HG02610 (cell line): ENCODE data around the gene TOX2.
"Not testable (repeated sequence)": the region's sequence is repeated elsewhere in the genome, so short reads cannot be mapped to it uniquely, and the experiment has no call there.

Experiments
- ATAC-seq: cut with Tn5 transposase; IDR thresholded peaks from one replicate; pipeline ENCODE4 v1.9.1; 2021; ENCODE audit warnings: mild to moderate bottlenecking, moderate library complexity; ENCODE audit not compliant: unreplicated experiment

Gene TOX2

DNA sequence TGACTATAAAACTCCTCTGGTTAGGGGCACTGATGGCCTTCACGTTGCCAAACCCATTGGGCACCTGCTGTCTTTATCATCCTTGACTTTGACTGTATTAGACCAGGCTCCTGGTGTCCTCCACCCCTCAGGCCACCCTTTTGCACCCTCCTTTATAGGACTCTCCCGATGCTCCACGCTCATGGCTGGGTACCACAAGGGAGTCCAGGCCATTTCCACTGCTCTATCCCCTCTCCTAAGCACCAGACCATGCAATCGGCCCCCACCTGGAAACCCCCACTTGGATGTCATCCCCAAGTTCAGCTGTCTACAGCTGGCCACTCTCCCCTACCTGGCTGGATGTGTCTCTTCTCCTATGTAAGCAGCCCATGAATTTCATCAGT is 115.2 kb downstream of the TOX2 start:
- no peak for ATAC-seq

DNA sequence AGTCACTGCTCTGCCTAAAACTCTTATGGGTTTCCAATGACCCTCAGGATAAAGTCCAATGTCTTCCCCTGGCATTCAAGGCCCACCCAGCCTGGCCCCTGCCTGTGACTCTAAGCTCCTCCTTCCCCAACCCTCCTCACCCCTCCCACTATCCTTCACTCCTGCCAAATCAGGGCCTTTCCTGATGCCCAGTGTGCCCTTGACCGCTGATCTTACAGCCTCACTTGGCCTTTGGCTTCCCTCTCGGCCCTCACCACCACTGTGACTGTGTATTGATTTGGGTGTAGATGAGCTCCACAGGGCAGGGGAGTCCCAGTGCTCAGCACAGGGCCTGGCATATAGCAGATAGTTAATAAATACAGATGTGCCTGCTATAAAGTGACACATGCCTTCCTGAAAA is 115.7 kb downstream of the TOX2 start:
- no peak for ATAC-seq

GRCh38 chr20:44031001-44031574 is 116.4 kb downstream of the TOX2 start:
- no peak for ATAC-seq

DNA sequence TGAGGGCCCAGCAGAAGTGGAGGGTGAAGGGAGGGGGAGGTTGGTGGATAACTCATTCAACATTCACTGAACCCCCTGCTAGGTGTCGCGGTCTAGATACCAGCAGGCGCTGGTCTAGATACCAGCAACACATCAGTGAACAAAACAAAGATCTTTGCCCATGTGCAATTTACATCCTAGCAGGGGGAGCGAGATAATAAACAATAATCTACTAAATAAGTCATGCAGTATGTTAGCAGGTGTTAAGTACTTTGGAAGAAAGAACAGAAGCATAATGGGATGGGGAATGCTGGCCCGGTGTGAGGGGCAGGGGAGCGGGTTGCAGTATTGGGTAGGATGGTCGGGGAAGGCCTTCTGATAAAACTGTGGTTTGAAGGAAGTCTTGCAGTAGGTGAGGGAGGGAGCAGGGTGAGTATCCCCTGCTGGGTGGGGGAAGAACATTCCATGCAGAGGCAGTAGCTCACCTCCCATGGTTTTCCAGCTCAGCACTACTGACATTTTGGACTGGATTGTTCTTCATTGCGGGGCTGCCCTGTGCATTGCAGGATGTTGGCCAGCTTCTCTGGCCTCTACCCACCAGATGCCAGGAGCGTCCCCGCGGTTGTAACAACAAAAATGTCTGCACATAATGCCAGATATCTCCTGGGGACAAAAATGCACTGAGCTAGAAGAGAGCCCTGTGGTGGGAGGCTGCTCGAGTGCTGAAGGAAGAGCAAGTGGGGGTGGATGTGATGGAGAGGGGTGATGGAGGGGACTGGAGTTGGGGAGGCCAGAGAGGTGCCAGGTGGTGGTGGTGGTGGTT is 117.3 kb downstream of the TOX2 start:
- ATAC-seq = no peak

DNA sequence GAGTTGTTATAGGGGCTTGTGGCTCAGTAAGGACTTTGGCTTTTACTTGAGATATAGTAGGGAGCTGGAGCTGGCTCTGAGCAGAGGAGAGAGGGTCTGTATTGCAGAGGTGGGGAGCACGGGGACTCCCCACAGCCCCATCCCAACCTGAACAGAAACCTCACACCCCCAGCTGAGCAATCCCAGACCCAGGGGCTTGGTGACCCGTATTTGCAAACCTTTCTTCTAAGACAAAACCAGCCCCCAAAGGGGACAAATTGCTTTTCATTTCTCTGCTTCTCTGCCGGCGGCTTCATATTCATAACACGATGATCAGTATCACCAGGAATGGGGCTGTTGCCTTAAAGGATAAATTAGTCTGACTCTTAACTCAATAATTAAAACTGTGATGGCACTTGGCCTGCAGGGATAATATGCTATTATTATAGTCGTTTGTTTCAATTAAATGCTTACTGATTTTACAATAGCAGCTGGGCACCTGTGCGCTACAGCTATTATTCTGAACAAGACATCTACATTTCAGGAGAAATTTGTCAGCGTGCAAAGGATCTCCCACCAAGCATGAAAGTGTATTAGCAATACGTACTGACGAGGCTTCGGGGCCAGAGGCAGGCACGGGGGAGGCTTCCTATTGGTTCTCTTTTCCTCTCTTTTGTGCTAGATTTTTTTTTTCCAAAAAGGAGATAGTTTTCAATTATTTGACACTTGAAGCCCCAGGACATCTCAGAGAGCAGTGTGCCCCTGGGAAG is 118.1 kb downstream of the TOX2 start:
- ATAC-seq = no peak

DNA sequence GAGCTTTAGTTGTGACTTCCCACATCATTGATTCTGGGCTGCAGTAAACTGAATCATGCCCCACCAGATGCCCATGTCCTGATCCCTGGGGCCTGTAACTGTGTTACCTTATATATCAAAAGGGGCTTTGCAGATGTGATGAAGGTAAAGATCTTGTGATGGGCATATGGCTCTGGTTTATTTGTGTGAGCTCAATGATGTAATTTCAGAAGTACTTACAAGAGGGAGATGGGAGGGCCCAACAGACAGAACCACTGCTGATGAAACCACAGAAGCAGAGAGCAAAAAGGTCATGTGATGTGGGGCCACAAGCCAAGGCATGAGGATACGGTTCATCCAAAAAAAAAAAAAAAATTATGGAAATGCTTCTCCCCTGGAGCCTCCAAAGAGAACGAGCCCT is 118.7 kb downstream of the TOX2 start:
- no peak for ATAC-seq

GRCh38 chr20:44033873-44034272 is 119.2 kb downstream of the TOX2 start:
- no peak for ATAC-seq

- no peak for ATAC-seq
Observed at GRCh38 chr20:44034451-44034850, 119.8 kb downstream of the TOX2 start.

GRCh38 chr20:44034965-44035635 is 120.4 kb downstream of the TOX2 start:
- ATAC-seq = no peak

DNA sequence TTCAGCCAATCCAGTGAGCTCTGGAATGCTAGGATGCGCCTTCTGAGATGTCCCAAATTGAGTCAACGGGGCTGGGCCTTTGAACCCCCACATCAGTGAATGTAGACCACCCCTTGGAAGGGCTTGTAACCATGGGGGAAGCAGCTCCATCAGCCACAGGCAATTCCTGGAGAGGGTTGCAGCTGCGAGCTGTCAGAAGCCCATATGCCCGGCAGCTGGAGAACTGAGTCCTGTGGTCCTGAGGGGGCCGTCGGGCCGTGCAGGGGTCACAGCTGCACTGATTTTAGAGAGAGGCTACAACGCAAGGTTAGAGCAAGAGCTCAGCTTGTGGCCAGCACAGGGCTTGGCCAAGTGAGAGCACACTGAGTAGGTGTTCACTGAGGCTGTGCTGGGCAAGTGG is 121.3 kb downstream of the TOX2 start:
- no peak for ATAC-seq

DNA sequence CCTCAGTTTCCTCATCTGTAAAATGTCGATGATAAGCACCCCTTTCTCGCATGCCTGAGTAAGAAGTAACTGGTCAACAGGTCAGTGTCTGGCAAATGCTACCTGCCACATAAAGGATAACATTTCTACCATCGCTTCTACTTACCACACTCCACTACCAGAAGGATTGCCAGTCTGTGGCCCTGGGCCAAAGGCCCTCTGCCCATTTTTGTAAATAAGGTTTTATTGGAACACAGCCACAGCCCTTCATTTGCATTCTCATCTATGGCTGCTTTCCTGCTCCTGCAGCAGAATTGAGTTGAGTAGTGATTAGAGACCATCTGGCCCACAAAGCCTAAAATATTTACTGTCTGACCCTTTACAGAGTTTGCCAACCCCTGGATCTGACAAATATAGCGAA is 121.8 kb downstream of the TOX2 start:
- ATAC-seq = no peak

- ATAC-seq = no peak
Observed at GRCh38 chr20:44038681-44039123, 124.0 kb downstream of the TOX2 start.

GRCh38 chr20:44039147-44039546 is 124.5 kb downstream of the TOX2 start:
- no peak for ATAC-seq

DNA sequence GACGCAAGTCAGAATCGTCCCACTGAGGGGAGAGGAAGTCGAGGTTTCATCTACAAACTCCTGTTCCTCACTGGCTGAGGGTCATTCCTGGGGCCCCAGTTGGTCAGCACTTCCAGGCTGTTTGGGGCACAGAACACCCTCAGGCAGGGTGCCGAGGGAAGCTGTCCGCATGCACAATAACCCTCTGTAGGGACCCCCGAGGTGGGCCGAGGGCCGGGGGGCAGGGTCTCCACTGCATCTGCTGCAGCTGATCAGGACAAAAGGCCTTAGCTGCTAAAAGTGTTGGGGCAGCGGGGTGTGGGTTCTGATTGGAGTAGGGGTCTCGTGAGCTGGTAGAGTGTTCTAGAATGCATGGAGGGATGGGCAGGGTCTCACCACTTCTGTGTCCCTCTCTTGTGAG is 125.1 kb downstream of the TOX2 start:
- no peak for ATAC-seq

- ATAC-seq = no peak
Observed at GRCh38 chr20:44040202-44040915, 125.7 kb downstream of the TOX2 start.

GRCh38 chr20:44041001-44041400 is 126.3 kb downstream of the TOX2 start:
- no peak for ATAC-seq

DNA sequence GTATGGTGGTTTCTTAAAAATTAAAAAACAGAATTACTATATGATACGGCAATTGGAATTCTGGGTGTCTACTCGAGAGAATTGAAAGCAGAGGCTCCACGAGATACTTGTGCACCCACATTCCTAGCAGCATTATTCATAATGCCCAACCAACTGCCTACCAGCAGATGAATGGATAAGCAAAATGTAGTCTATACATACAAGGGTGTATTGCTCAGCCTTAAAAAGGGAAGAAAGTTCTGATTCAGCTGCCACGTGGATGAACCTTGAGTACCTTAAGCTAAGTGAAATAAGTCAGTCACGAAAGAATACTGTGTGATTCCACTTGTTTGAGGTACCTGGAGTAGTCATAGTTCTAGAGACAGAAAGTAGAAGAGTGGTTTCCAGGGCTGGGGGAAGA is 130.1 kb downstream of the TOX2 start:
- ATAC-seq = not testable (repeated sequence)

GRCh38 chr20:44050327-44050726 is 135.7 kb downstream of the TOX2 start:
- ATAC-seq = no peak

GRCh38 chr20:44050925-44051660 is 136.4 kb downstream of the TOX2 start:
- ATAC-seq = no peak

GRCh38 chr20:44051661-44052000 is 137.0 kb downstream of the TOX2 start:
- ATAC-seq = no peak
